ENCODE data around the gene KRCC1.

The KRCC1 gene

GRCh38 chr2:88095022-88095421 is 39.4 kb upstream of the KRCC1 start:
- no peak for TF ChIP-seq CTCF (IDR thresholded peaks at IDR 0.05; ENCODE audit: low read depth, low read length)
- DNase-seq (ENCODE audit: extremely low read depth, low read depth), result no peak

GRCh38 chr2:88092773-88093172 is 37.2 kb upstream of the KRCC1 start:
- DNase-seq (ENCODE audit: extremely low read depth, low read depth), result no peak

GRCh38 chr2:88091943-88092342 is 36.4 kb upstream of the KRCC1 start:
- DNase-seq (ENCODE audit: extremely low read depth, low read depth), result no peak
- no peak for TF ChIP-seq CTCF (IDR thresholded peaks at IDR 0.05; ENCODE audit: low read depth, low read length)

More at GRCh38 chr2:88092773-88093172, 37.2 kb upstream of the KRCC1 start:
- no peak for TF ChIP-seq CTCF (IDR thresholded peaks at IDR 0.05; ENCODE audit: low read depth, low read length)

GRCh38 chr2:88090446-88091283 is 35.1 kb upstream of the KRCC1 start:
- no peak for TF ChIP-seq CTCF (IDR thresholded peaks at IDR 0.05; ENCODE audit: low read depth, low read length)
- no peak for DNase-seq (ENCODE audit: extremely low read depth, low read depth)

GRCh38 chr2:88088999-88089398 is 33.4 kb upstream of the KRCC1 start:
- DNase-seq (ENCODE audit: extremely low read depth, low read depth), result no peak
- no peak for TF ChIP-seq CTCF (IDR thresholded peaks at IDR 0.05; ENCODE audit: low read depth, low read length)

- DNase-seq (ENCODE audit: extremely low read depth, low read depth), result no peak
- no peak for TF ChIP-seq CTCF (IDR thresholded peaks at IDR 0.05; ENCODE audit: low read depth, low read length)
Observed at GRCh38 chr2:88087763-88088162, 32.2 kb upstream of the KRCC1 start.

- no peak for TF ChIP-seq CTCF (IDR thresholded peaks at IDR 0.05; ENCODE audit: low read depth, low read length)
Observed at GRCh38 chr2:88087073-88087472, 31.5 kb upstream of the KRCC1 start.

More at GRCh38 chr2:88087073-88087472, 31.5 kb upstream of the KRCC1 start:
- no peak for DNase-seq (ENCODE audit: extremely low read depth, low read depth)

All from AG09319 (cell line).